ENCODE data around the gene PLGRKT.
"Not testable (repeated sequence)": the region's sequence is repeated elsewhere in the genome, so short reads cannot be mapped to it uniquely, and the experiment has no call there.

The PLGRKT gene

GRCh38 chr9:5421163-5421562 lies 16.6 kb downstream of the PLGRKT start:
- no peak overlapping the region for H3K27ac ChIP-seq
- no peak for DNase-seq (ENCODE audit: low spot score)
- TF ChIP-seq, protein P1, sequence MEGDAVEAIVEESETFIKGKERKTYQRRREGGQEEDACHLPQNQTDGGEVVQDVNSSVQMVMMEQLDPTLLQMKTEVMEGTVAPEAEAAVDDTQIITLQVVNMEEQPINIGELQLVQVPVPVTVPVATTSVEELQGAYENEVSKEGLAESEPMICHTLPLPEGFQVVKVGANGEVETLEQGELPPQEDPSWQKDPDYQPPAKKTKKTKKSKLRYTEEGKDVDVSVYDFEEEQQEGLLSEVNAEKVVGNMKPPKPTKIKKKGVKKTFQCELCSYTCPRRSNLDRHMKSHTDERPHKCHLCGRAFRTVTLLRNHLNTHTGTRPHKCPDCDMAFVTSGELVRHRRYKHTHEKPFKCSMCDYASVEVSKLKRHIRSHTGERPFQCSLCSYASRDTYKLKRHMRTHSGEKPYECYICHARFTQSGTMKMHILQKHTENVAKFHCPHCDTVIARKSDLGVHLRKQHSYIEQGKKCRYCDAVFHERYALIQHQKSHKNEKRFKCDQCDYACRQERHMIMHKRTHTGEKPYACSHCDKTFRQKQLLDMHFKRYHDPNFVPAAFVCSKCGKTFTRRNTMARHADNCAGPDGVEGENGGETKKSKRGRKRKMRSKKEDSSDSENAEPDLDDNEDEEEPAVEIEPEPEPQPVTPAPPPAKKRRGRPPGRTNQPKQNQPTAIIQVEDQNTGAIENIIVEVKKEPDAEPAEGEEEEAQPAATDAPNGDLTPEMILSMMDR (IDR thresholded peaks at IDR 0.05) = no peak
- no peak overlapping the region for H3K4me3 ChIP-seq

DNA sequence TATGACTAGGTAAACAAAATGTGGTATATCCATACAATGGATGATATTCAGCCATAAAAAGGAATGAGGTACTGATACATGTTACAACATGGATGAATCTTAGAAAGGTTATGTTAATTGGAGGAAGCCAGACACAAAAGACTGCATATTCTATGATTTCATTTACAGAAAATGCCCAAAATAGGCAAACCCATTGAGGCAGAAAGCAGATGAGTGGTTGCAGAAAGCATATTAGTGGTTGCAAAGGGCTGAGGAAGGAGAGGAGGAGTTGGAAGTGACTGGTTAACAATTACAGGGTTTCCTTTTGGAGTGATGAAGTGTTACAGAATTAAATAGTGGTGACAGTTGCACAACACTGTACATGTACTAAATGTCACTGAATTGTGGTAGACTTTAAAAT lies 17.7 kb downstream of the PLGRKT start:
- Histone ChIP-seq H3K27ac (no peak overlapping the region), H3K4me3 (no peak overlapping the region)
- no peak for DNase-seq (ENCODE audit: low spot score)
- TF ChIP-seq, protein P1 (IDR thresholded peaks at IDR 0.05) = no peak

GRCh38 chr9:5418481-5418880 lies 19.2 kb downstream of the PLGRKT start:
- no peak overlapping the region for H3K4me3 ChIP-seq
- no peak overlapping the region for H3K27ac ChIP-seq
- no peak for DNase-seq (ENCODE audit: low spot score)
- TF ChIP-seq, protein P1 (IDR thresholded peaks at IDR 0.05) = no peak

- TF ChIP-seq, protein P1 (IDR thresholded peaks at IDR 0.05) = no peak
- Histone ChIP-seq H3K4me3 (no peak overlapping the region), H3K27ac (no peak overlapping the region)
- no peak for DNase-seq (ENCODE audit: low spot score)
Observed at GRCh38 chr9:5416953-5417352, 20.8 kb downstream of the PLGRKT start.

GRCh38 chr9:5408596-5408995 lies 29.1 kb downstream of the PLGRKT start:
- Histone ChIP-seq H3K4me3 (no peak overlapping the region), H3K27ac (no peak overlapping the region)
- DNase-seq (ENCODE audit: low spot score) = no peak
- TF ChIP-seq, protein P1 (IDR thresholded peaks at IDR 0.05) = no peak

- H3K4me3 ChIP-seq = no peak overlapping the region
- H3K27ac ChIP-seq = no peak overlapping the region
- no peak for DNase-seq (ENCODE audit: low spot score)
- TF ChIP-seq, protein P1 (IDR thresholded peaks at IDR 0.05) = no peak
Observed at GRCh38 chr9:5402217-5402616, 35.5 kb downstream of the PLGRKT start.

DNA sequence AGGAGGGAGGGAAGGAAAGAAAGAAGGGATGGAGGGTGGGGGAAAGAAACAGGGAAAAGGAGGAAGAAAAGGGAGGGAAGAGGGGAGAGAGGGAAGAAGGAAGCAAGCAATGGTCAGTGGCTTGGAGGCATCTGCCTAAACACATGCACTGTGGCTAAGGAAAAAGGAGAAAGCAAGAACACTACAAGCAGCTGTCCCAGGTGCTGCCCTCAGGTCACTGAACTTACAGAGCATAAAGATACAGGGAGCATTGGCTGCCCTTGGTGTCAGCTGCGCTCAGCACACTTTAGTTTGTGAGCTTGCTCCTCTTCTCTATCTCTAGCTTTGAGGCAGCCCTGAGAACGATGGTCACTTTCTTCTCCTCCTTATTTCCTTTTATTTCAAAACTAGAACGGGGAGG lies 40.2 kb downstream of the PLGRKT start:
- H3K27ac ChIP-seq; H3K4me3 ChIP-seq; DNase-seq (ENCODE audit: low spot score): not testable (repeated sequence)

GRCh38 chr9:5395428-5395827 lies 42.3 kb downstream of the PLGRKT start:
- H3K27ac ChIP-seq = no peak overlapping the region
- no peak overlapping the region for H3K4me3 ChIP-seq
- TF ChIP-seq, protein P1 (IDR thresholded peaks at IDR 0.05) = no peak
- DNase-seq (ENCODE audit: low spot score) = no peak

DNA sequence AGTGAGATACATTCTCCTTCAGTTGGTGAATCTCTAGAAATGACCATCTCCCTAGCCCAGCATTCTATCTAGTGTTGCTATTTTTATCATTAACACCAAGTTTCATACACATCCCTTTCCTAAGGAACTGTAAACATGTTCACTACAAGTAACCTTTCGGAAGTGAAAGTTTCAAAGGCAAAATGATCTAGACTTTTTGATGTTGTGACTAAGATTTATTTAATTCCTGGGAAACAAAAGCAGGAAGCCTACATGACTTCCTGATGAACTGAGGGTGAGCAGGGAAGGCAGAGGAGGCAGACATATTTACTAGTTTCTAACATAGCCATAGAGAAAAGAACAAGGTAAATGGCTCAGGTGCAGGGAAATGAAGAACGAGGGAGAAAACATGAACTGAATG lies 43.7 kb downstream of the PLGRKT start:
- not testable (repeated sequence) for H3K4me3 ChIP-seq; H3K27ac ChIP-seq; DNase-seq (ENCODE audit: low spot score)

All from coronary artery (tissue), 2 donors.